Kidney epithelial cell (primary cell): ENCODE measurements around the gene GPX2. TPM values are rescaled to one million over a fixed set of nuclear protein-coding genes. Genes with fewer than 3 reads are reported as not detected.

Experiments used
- DNase-seq: peaks from one replicate; pipeline ENCODE4 v3.0.0-alpha.2; 2010; ENCODE audit warnings: low read depth
- H3K27me3 ChIP-seq: 2 replicates; pipeline ENCODE4 v1.6.0; 2011; ENCODE audit warnings: low read length; ENCODE audit not compliant: control insufficient read depth, insufficient read depth
- H3K36me3 ChIP-seq: 2 replicates; pipeline ENCODE4 v1.5.1; 2011; ENCODE audit warnings: low read length; ENCODE audit not compliant: control insufficient read depth, insufficient read depth
- H3K4me3 ChIP-seq: 2 replicates; pipeline ENCODE4 v1.5.1; 2011; ENCODE audit warnings: low read depth, mild to moderate bottlenecking, control low read depth, low read length
- CTCF ChIP-seq: IDR thresholded peaks from 2 replicates; pipeline ENCODE4 v1.5.1; 2011; ENCODE audit warnings: mild to moderate bottlenecking, moderate library complexity, low read length, control low read depth, inconsistent platforms; ENCODE audit not compliant: insufficient read depth, poor library complexity, severe bottlenecking
- total RNA-seq: library from RNA; depleted of rRNA; stranded (reverse); fragments of >200 nt; gene quantifications from 2 replicates; pipeline ENCODE4 v1.2.3, GENCODE V29; 2015

GPX2 gene
- total RNA-seq, 1 donor from 2014 or later, result not detected

DNA sequence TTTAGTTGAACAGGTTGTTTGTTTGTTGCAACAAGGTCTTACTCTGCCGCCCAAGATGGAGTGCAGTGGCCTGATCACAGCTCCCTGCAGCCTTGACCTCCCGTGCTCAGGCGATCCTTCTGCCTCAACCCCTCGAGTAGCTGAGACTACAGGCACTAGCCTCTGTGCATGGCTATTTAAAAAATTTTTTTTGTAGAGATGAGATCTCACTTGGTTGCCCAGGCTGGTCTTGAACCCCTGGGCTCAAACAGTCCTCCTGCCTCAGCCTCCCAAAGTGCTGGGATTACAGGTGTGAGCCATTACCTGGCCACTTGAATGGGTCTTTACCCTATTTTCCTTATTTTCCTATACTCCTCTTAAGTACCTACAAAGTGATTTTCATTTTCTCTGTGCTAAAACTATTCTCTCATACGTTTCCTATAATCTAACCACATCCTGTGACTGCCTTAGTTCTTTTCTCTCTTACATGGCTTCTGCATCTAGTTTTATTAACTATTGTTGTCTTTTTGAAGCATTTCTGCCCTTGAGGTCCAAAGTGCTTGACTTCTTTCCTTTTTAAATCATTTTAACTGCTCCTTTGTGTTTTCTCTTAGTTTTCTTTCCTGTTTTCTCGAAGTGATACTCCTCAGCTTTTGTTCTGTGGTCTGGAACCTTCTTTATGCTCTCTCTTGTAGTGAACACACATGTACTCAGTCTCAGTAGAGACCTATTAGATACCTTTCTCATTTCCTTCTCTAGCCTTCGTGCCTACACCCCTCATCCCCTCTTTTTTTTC, 14.1 kb downstream of the GPX2 start:
- peaks cover 3% of the 10 kb centered on the region for H3K36me3 ChIP-seq
- H3K4me3 ChIP-seq, result no peak overlapping the region
- no peaks in the 10 kb centered on the region for H3K27me3 ChIP-seq
- no peak for DNase-seq
- no peak for TF ChIP-seq CTCF

DNA sequence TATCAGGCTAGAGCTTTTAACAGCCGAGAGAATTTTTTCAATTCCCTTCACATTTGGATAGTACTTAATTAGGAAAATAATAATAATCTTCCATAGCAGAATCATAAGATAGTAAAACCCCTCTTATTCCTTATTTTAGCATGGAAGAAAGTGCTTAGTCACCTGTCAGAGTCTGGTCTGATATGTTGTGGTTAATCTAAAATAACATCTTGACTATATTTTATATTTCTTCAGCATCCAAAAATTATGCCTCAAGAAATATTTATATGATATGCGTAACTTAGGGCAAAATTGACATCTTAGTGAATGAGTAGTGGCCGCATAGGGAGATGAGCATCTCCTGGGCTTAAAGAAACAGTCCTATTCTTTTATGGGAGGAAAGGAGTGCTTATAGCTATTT, 15.5 kb downstream of the GPX2 start:
- no peaks in the 10 kb centered on the region for H3K27me3 ChIP-seq
- H3K4me3 ChIP-seq, result no peak overlapping the region
- no peak for TF ChIP-seq CTCF
- no peak for DNase-seq
- H3K36me3 ChIP-seq, result peaks cover 3% of the 10 kb centered on the region

DNA sequence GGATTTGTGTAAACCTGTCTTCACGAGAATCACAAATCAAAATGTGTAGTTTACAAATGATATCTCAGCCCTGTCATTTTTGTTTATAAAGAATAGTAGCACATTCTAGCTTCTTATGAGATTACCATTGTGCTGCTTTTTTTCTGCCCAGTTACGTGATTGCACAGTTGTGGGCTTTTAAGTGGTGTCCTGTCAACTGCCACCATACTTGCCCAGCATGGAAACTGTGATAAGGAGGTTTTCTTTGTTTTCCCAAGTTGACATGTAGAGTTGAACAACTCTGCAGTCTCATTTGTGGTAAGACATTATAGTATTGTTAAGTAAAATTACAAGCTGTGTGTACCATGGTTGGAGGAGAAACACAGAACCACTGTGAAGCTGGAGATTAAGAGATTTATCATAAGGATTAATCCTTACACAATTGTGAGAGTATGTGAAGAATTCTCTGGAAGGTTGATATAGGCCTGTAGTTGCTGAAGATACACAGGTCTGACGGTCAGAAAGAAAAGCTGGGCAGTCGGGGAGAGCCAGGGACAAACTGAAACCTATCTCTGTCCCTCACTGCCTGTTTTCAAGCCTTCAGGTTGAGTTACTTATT, 16.0 kb downstream of the GPX2 start:
- DNase-seq, result no peak
- TF ChIP-seq CTCF, result no peak
- Histone ChIP-seq H3K36me3 (peaks cover 3% of the 10 kb centered on the region), H3K27me3 (no peaks in the 10 kb centered on the region), H3K4me3 (no peak overlapping the region)

- H3K4me3 ChIP-seq, result no peak overlapping the region
- TF ChIP-seq CTCF, result no peak
- H3K27me3 ChIP-seq, result no peaks in the 10 kb centered on the region
- peaks cover 3% of the 10 kb centered on the region for H3K36me3 ChIP-seq
- no peak for DNase-seq
Measured at GRCh38 chr14:64923015-64923414, 19.5 kb downstream of the GPX2 start.

DNA sequence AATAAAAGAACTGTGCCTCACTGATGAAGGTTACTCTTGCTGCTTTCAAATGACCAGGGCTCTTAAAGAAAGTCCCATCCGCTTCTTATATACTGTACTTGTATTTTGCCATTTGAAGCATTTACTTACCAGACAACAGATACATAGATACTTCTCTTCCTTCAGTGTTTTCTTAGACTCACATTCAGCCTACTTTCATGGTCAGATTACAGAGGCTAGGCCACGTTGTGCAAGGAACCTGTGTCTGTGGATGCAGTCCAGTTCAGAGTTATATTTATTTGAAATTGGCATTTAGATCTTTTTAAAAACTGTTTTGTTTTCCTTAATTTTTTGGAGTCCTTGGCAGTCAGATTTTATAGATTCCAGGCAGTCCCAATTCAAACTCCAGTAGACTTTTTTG, 22.1 kb downstream of the GPX2 start:
- DNase-seq, result no peak
- H3K36me3 ChIP-seq, result peaks cover 3% of the 10 kb centered on the region
- no peaks in the 10 kb centered on the region for H3K27me3 ChIP-seq
- no peak overlapping the region for H3K4me3 ChIP-seq
- TF ChIP-seq CTCF, result no peak
